ENCODE measurements around the gene CYP27B1.
"Not testable (repeated sequence)": the region's sequence is repeated elsewhere in the genome, so short reads cannot be mapped to it uniquely, and the experiment has no call there.

Gene CYP27B1

GRCh38 chr12:57720606-57721595 is 46.0 kb downstream of the CYP27B1 start:
- DNase-seq = no peak

DNA sequence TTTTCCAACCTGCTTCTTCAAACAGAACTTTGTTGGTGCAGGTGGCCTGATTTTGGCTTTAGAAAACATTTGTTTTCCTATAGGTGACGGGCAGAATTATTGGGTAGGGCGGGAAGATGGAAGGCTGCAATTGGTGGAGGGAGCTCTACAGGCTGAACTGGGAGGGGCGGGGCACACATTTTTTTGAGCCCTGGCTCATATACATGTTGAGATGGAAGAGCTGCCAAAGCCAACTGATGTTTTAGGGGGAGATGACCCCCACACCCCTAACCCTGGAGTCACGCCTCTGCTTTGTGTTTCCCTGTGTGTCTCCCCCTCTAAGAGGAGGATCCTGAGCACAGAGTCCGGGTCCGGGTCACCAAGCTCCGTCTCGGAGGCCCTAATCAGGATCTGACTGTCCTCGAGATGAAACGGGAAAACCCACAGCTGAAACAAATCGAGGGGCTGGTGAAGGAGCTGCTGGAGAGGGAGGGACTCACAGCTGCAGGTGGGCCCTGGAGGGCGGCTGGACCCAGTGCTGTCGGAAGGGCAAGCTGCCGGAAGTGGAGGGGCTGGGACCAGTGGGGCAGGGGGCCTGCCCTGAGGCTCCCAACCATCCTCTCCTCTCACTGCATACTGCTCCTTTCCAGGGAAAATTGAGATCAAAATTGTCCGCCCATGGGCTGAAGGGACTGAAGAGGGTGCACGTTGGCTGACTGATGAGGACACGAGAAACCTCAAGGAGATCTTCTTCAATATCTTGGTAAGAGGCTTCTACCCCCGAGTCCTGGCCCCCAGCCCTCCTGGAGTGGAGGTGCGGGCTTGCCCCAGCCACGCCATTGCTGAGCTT is 46.9 kb downstream of the CYP27B1 start:
- no peak for DNase-seq

DNA sequence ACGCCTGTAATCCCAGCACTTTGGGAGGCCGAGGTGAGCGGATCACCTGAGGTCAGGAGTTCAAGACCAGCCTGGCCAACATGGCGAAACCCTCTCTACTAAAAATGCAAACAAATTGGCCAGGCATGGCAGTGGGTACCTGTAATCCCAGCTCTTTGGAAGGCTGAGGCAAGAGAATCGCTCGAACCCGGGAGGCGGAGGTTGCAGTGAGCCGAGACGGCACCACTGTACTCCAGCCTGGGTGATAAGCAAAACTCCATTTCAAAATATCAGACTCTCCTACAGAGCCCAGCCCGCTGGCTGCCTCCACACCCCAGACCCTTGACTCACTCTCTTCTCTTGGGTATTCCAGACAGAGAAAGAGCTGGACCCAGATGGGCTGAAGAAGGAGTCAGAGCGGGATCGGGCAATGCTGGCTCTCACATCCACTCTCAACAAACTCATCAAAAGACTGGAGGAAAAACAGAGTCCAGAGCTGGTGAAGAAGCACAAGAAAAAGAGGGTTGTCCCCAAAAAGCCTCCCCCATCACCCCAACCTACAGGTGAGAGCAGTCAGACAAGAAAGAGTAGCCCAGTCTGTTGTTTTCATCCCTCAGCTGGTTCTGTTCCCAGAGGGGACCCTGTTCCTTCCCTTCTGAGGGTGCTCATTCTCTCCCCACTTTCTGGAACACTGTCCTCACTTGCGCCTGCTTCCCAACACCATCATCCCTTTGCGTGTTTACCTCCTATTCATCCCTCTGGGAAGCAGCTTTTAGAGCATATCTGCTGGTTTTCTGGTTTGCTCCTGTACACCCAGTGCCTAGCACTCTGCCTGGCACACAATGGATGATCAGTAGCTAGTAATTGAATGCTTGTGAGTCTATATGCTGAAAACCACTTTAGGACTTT is 48.0 kb downstream of the CYP27B1 start:
- DNase-seq = no peak

DNA sequence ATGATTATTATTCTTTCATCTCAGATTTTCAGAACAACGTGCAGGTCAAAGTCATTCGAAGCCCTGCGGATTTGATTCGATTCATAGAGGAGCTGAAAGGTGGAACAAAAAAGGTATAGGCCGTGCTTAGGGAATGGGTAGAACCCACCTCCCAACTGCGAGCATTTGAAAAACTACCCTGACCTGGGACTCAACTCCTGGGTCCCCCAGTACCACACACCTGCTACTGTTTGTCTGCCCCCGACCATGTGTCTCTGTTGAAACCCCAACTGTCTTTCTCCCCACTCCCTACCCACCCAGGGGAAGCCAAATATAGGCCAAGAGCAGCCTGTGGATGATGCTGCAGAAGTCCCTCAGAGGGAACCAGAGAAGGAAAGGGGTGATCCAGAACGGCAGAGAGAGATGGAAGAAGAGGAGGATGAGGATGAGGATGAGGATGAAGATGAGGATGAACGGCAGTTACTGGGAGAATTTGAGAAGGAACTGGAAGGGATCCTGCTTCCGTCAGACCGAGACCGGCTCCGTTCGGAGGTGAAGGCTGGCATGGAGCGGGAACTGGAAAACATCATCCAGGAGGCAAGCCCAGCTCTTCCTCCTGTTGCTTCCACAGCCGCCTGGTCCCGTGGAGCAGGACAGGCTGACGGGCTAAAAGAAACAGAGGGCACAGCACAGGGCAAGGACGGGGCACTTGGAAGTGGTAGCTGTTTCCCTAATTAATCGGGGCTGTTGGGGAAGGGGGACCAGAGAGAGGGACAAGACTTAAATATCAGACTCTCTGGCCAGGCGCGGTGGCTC is 48.8 kb downstream of the CYP27B1 start:
- no peak for DNase-seq

GRCh38 chr12:57717131-57717530 is 49.7 kb downstream of the CYP27B1 start:
- DNase-seq = no peak

DNA sequence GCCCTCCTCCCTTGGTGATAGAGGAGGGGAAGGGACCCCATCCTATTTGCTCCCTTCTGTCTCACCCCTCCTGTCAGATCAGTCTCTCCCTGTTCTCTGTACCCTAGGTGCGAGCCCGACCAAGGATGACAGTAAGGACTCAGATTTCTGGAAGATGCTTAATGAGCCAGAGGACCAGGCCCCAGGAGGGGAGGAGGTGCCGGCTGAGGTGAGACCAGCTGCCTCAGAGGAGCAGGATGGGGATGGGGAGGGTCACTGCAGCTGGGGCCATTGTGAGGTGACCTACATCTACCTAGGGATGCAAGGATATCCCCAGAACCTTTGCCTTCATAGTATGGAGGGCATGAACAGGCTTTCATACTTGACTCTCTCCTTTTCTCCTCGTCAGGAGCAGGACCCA is 50.6 kb downstream of the CYP27B1 start:
- no peak for DNase-seq

GRCh38 chr12:57715786-57716185 is 51.1 kb downstream of the CYP27B1 start:
- DNase-seq = no peak

- DNase-seq = not testable (repeated sequence)
These were observed 51.7 kb downstream of the CYP27B1 start for GRCh38 chr12:57715036-57715748.

- no peak for DNase-seq
These were observed 53.7 kb downstream of the CYP27B1 start for GRCh38 chr12:57713209-57713608.

GRCh38 chr12:57712701-57713100 is 54.2 kb downstream of the CYP27B1 start:
- DNase-seq = no peak

Measured in CD4-positive, alpha-beta T cell treated with Interleukin-6 for 4 hours (primary cell).